Measurements from ENCODE around the gene HCN2.
"Not testable (repeated sequence)": the region's sequence is repeated elsewhere in the genome, so short reads cannot be mapped to it uniquely, and the experiment has no call there.

HCN2 gene

DNA sequence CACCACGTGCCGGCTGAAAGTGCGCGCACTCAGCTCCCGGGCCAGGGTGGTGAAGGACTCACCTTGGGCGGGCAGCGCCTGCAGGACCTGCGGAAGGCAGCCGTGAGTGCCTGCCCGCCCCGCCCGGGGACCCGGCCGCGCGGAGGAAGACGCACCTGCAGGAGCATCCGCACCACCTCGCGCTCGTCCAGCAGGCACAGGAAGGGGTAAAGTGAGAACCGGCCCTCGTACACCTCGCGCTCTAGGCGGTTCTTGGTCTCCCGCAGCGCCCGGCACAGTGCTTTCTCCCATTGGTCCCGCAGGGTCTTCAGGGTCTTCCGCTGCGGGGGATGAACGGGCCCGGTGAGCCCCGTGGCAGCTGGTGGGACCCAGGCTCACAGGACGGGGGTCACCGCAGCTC lies 33.0 kb downstream of the HCN2 start:
- DNase-seq: no peak

DNA sequence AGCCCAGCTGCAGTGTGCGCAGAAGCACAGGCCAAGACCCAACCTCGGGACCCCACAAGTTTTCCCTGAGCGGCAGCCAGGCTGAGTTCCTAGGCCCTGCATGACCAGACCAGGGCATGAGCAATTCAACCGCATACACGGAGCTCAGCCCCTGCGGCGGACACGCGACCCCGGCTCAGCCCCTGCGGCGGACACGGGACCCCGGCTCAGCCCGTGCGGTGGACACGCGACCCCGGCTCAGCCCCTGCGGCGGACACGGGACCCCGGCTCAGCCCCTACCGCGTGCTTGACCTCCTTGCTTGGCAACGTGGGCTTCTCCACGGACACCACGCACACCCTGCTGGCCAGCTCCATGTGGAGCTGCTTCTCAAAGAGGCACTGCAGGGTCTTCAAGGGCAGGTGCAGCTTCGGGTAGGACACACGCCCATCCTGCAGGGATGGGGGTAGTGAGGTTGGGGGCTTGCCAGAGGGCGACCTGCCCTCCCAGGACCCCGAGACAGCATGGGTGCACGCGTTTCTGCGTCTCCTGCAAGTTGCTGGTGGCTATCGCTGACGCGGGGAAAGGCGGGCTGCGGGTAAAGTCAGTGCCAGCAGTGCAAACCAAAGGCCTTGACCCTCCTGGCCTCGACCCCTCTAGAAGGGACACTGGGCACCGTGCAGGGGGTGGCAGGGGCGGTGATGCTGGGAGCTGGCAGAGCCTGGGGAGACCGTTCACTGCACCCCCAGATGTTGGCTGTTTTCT lies 33.7 kb downstream of the HCN2 start:
- DNase-seq: no peak

- DNase-seq: no peak
Observed at GRCh38 chr19:623974-624373, 34.3 kb downstream of the HCN2 start.

- no peak for DNase-seq
Observed at GRCh38 chr19:624433-625109, 34.9 kb downstream of the HCN2 start.

- DNase-seq: no peak
Observed at GRCh38 chr19:625257-625656, 35.6 kb downstream of the HCN2 start.

DNA sequence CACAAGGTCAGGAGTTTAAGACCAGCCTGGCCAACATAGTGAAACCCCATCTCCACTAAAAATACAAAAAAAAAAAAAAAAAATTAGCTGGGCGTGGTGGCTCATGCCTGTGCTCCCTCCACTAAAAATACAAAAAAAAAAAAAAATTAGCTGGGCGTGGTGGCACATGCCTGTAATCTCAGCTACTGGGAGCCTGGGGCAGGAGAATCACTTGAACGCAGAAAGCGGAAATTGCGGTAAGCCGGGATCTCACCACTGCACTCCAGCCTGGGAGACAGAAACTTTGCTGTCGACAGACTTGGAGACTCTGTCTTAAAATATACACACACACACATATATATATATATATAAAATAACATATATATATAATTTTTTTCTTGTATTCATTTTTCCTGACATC lies 36.9 kb downstream of the HCN2 start:
- not testable (repeated sequence) for DNase-seq

- DNase-seq: peak; percentile 9
Observed at GRCh38 chr19:628168-628567, 38.5 kb downstream of the HCN2 start.

DNA sequence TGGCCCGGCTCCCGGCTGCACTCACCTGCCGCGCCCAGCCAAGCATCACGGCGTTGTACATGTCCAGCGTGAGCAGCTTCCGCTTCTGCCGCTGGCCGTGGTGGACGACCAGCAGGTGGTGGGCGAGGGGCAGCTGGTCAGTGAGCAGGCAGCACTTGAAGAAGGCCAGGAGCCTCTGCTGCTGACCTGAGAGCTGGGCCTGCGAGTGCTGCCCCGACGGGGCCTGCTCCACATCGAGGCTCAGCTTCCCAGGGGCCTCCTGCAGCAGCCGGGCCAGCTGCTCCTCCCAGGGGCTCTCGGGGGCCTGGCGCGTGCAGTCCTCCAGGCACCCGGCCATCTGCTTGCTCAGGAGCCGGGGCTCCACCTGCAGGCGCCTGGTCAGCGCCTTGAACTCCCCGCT lies 39.8 kb downstream of the HCN2 start:
- not testable (repeated sequence) for DNase-seq

- no peak for DNase-seq
Observed at GRCh38 chr19:629961-630714, 40.5 kb downstream of the HCN2 start.

DNA sequence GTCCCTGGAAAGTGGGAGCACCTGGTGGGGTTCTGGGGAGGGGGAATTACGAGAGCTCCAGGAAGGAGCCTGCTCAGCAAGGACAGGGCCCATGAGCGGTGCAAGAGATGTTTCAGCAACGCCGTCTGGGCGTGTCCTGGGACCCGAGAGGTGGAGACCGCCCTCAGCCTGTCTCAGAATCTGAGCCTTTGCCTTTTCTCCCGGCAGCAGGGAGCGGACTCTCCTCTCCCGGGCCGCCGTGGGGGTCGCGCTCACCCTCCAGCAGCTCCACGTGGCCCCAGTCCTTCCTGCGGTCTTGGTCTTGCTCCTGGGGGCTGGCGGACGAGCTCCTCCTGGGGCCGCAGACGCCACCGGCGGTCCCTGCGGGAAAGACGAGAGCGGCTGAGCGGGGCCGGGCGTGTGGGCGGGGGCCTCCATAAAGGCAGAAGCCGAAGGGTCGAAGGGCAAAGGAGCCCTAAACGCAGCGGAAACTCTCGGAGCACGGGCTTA lies 42.9 kb downstream of the HCN2 start:
- peak; percentile 51 for DNase-seq

DNA sequence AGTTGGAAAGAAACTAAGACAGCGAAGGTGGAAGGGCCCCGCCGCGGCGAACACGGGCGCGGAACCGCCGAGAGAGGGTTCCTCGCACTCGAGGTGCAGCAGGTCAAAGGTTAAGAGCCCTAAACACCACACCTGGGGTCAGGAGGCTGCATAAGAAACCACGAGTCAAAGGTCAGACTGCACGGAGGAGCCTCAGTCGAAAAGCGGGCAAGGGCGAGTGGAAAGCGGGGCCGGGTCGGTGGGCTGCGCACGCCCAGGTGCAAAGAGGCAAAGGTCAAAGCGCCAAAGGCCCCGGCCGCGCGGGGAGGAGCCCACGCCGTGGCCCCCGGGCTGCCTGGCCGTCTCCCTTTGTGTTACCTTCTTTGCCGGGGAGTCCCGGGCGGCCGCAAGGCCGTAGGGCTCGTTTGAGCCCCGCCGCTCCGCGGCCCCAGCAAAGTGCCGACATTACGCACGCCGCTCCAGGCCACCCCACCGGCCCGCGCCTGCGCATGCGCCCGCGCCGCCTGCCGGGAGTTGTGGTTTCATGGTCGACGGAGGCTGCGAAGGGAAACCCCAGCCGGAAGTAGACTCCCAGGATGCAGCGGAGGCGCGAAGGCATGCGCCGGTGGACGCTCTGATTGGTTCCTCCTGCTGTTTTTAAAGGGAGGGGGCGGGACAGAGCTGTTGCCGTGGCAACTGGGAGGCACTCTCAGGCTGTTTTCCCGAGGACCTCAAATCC lies 43.5 kb downstream of the HCN2 start, which contains the start of gene POLRMT:
Gene POLRMT (minus strand): TSS at position 470 of the 718 bp plus-strand sequence. CDS start 25 bp downstream, at position 445.
- peak; percentile 98 for DNase-seq

DNA sequence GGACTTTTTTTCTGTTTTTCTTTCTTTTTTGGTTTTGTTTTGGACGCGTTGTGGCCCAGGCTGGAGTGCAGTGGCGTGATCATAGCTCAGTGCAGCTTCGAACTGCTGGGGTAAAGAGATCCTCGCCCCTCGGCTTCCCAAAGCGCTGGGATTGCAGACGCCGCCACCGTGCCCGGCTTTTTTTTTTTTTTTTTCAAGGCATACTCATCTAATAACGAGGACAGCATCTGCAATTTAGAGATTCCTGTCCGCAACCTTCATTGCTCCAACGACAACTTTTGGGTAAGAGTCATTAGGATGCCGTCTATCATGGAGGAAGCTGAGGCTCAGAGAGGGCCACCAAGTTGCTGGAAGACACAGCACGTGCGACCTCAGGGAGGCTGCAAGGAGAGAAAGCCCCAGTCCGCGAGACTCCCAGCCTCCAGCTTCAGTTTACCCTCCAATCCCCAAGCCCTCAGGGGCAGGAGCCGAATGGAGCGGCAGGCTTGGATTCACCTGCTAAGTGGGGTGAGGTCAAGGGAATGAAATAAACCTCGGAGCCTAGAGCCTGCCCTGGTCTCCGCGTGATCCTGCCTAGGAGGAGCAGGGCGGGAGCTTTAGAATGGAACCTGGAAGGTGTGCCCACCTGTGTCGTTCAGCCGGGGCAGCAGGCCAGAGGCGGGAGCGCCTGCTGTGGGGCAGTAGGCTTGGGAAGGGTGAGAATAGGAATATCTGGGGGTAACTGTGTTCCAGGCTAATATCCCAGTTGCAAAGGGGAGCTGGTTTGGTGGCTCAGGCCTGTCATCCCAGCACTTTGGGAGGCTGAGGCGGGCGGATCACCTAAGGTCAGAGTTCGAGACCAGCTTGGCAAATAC lies 44.3 kb downstream of the HCN2 start:
- DNase-seq: peak; percentile 22

- DNase-seq: no peak
Observed at GRCh38 chr19:634975-635652, 45.4 kb downstream of the HCN2 start.

GRCh38 chr19:638906-639252 lies 49.2 kb downstream of the HCN2 start:
- no peak for DNase-seq

GRCh38 chr19:639253-640160 lies 49.8 kb downstream of the HCN2 start, which contains the start of gene FGF22:
FGF22 (plus strand) TSS chr19:639879; CDS start chr19:639926, 47 bp downstream.
- DNase-seq: peak; percentile 81

DNA sequence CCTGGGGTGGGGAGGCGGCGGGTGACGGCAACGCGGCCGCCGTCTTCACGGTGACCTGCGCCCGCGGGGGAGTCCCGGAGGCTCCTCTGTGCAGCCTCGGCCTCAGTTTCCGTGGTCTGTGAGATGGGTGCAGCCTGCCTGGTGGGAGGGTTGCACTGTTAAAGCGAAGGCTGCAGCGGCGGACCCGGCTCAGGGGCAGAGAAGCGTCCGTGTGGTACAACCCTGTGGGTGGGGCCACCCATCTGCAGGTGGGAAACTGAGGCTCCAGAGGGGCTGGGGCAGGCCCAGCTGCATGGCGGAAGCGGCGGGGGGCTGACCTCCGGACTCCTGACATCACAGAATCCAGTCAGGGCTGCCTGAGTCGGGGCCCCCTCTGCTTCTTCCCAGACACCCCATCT lies 50.5 kb downstream of the HCN2 start:
- DNase-seq: no peak

- DNase-seq: no peak
Observed at GRCh38 chr19:640606-641189, 51.0 kb downstream of the HCN2 start.

DNA sequence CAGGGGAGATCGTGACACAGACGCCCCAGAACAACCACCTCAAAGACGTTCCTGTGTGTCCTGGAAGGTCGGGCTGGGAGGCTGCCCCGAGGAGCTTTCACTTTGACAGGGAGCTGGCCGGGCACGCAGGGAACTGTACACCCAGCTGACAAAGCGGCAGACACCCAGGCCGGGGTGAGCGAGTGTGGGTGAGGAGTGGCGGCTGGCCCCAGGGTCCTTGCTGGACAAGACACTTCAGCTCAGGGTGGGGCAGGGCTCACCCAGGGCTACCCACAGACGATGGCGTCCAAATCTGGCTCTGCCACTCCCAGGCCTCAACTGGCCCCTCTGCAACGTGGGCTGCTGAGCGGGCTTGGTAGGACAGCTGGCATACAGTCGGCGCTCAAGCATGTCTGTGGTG lies 52.0 kb downstream of the HCN2 start:
- DNase-seq: no peak
